Endodermal cell (in vitro differentiated cells): ENCODE measurements around the gene COG3. TPM values are rescaled to one million over a fixed set of nuclear protein-coding genes. Genes with fewer than 3 reads are reported as not detected.
"Not testable (repeated sequence)": the region's sequence is repeated elsewhere in the genome, so short reads cannot be mapped to it uniquely, and the experiment has no call there.

Experiments
- DNase-seq: peaks from one replicate; pipeline ENCODE4 v3.0.0-alpha.2; 2017
- H3K27ac ChIP-seq: 2 replicates; pipeline ENCODE4 v1.5.1; 2013; ENCODE audit warnings: mild to moderate bottlenecking, low read depth, low read length, moderate library complexity
- H3K27me3 ChIP-seq: 2 replicates; pipeline ENCODE4 v1.6.1; 2013; ENCODE audit warnings: mild to moderate bottlenecking, low read length, moderate library complexity; ENCODE audit not compliant: insufficient read depth, control insufficient read depth, poor library complexity, severe bottlenecking
- H3K36me3 ChIP-seq: 2 replicates; pipeline ENCODE4 v1.7.0; 2013; ENCODE audit warnings: mild to moderate bottlenecking, low read length, moderate library complexity; ENCODE audit not compliant: control insufficient read depth, insufficient read depth
- H3K4me1 ChIP-seq: one replicate; pipeline ENCODE4 v1.7.0; 2013; ENCODE audit warnings: low read length; ENCODE audit not compliant: control insufficient read depth, insufficient read depth
- H3K4me3 ChIP-seq: 2 replicates; pipeline ENCODE4 v1.5.1; 2013; ENCODE audit warnings: mild to moderate bottlenecking, low read length, moderate library complexity
- H3K9ac ChIP-seq: 2 replicates; pipeline ENCODE4 v1.6.1; 2013; ENCODE audit warnings: mild to moderate bottlenecking, low read length, moderate library complexity; ENCODE audit not compliant: poor library complexity, severe bottlenecking; ENCODE audit errors: extremely low read depth
- H3K9me3 ChIP-seq: 2 replicates; pipeline ENCODE4 v1.6.1; 2013; ENCODE audit warnings: mild to moderate bottlenecking, low read length, moderate library complexity; ENCODE audit not compliant: control insufficient read depth
- H3K27ac Mint-ChIP-seq: 2 replicates; pipeline ENCODE4 v1.8.0; 2020; ENCODE audit warnings: mixed read lengths
- H3K27me3 Mint-ChIP-seq: 2 replicates; pipeline ENCODE4 v1.8.0; 2021; ENCODE audit warnings: mild to moderate bottlenecking, mixed read lengths; ENCODE audit not compliant: insufficient read depth
- H3K36me3 Mint-ChIP-seq: 2 replicates; pipeline ENCODE4 v1.8.0; 2020; ENCODE audit warnings: low read depth, mixed read lengths
- H3K4me1 Mint-ChIP-seq: 2 replicates; pipeline ENCODE4 v1.8.0; 2020; ENCODE audit warnings: mixed read lengths
- H3K4me3 Mint-ChIP-seq: 2 replicates; pipeline ENCODE4 v1.8.0; 2020; ENCODE audit warnings: mild to moderate bottlenecking, moderate library complexity, mixed read lengths
- H3K9me3 Mint-ChIP-seq: 2 replicates; pipeline ENCODE4 v1.8.0; 2020; ENCODE audit warnings: mild to moderate bottlenecking, mixed read lengths
- WGBS, 2 experiments: methylation state at CpG; one replicate each; pipeline versions ENCODE4 v1.1.5 to v1.1.7; 2013; ENCODE audit warnings: missing lambda C conversion rate in 2 of 2, mixed read lengths in 1 of 2; ENCODE audit not compliant: insufficient coverage in 1 of 2, insufficient read length in 1 of 2; 5-methylcytosine and 5-hydroxymethylcytosine counted together
- total RNA-seq, 2 donors: library from RNA; stranded (reverse); fragmentation: NEBNext Ultra II Directional in 1 of 2; extraction: Animal tissue kit (Norgen Biotek cat#: 25700) in 1 of 2; gene quantifications; 2 replicates in 1 of 2; 3 replicates in 1 of 2; pipeline ENCODE4 v1.2.1, GENCODE V29; 2021
- TF ChIP-seq, protein P1 (sequence below): fragments of 200-600 bp; sonication (generic); conservative IDR thresholded peaks from 2 replicates; pipeline ENCODE4 v1.5.0; 2021; ENCODE audit warnings: antibody characterized with exemption, mild to moderate bottlenecking

The COG3 gene
- total RNA-seq, 2 donors from 2014 or later: 21.8 to 23.8 TPM

DNA sequence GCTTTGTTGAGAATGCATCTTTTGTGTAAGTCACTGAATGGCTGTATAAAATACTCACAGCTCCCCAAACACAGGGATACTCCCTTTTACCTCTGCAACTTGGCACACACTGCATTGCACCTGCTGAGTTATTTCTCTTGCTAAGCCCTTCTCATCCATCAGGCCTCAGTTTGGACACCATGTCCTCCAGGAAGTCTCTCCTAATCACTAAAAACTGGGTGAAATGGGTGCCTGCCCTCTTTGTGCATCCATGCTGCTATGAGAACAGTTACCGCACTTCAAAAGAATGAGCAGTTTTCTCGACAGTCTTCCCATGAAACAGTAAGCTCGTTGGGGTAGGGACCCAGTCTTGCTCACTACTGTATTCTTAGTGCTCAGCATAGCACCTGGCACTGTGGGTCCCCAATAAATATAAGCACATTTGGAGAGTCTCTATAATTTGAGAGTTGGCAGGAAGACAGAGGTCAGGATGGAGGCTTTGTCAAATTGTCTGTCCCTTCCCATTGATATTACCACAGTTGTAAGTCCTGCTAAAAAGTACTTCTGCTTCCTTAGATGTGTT is 41.9 kb upstream of the COG3 start:
- no peak overlapping the region for H3K4me3 Mint-ChIP-seq
- TF ChIP-seq, protein P1, sequence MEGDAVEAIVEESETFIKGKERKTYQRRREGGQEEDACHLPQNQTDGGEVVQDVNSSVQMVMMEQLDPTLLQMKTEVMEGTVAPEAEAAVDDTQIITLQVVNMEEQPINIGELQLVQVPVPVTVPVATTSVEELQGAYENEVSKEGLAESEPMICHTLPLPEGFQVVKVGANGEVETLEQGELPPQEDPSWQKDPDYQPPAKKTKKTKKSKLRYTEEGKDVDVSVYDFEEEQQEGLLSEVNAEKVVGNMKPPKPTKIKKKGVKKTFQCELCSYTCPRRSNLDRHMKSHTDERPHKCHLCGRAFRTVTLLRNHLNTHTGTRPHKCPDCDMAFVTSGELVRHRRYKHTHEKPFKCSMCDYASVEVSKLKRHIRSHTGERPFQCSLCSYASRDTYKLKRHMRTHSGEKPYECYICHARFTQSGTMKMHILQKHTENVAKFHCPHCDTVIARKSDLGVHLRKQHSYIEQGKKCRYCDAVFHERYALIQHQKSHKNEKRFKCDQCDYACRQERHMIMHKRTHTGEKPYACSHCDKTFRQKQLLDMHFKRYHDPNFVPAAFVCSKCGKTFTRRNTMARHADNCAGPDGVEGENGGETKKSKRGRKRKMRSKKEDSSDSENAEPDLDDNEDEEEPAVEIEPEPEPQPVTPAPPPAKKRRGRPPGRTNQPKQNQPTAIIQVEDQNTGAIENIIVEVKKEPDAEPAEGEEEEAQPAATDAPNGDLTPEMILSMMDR: no peak
- H3K27ac Mint-ChIP-seq: no peak overlapping the region
- H3K27me3 ChIP-seq: no peaks in the 10 kb centered on the region
- H3K4me1 ChIP-seq: no peaks in the 10 kb centered on the region
- no peak for DNase-seq
- H3K27me3 Mint-ChIP-seq: peaks cover 17% of the 10 kb centered on the region
- H3K9me3 Mint-ChIP-seq: no peaks in the 10 kb centered on the region
- no peaks in the 10 kb centered on the region for H3K36me3 Mint-ChIP-seq
- no peak overlapping the region for H3K4me3 ChIP-seq
- no peak overlapping the region for H3K27ac ChIP-seq
- no peaks in the 10 kb centered on the region for H3K36me3 ChIP-seq
- H3K4me1 Mint-ChIP-seq: peaks cover 2% of the 10 kb centered on the region
- H3K9me3 ChIP-seq: no peaks in the 10 kb centered on the region
- H3K9ac ChIP-seq: no peak overlapping the region
- WGBS, 2 experiments: 77 to 91% methylated on average over 3 of the region's 3 CpGs

DNA sequence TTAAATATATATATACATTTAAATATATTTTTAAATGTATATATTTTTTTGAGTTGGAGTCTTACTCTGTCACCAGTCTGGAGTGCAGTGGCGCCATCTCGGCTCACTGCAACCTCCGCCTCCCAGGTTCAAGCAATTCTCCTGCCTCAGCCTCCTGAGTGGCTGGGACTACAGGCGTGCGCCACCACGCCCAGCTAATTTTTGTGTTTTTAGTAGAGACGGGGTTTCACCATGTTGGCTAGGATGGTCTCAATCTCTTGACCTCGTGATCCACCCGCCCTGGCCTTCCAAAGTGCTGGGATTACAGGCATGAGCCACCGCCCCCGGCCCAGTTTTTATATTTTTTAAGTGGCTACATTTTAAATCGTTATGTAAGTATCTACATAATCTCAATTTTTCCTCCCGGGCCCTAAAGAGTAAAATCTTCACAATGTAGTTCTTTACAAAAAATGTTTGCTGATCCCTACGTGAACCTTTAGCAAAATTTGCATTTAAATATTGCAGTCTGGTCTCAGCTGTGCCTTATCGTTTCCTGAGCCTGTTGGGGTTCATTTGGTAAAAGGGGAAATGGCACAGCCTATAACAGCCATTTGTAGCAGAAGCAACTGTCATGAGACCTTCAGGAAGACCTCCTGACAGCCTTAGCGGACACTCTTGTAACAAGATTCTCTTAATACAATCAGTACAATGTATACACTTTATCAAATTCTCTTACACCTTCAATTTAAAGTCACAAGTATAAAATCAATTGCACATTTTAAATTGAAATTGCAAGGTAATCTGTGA is 38.5 kb upstream of the COG3 start:
- H3K36me3 ChIP-seq, H3K9me3 ChIP-seq, H3K27me3 ChIP-seq, H3K4me3 ChIP-seq, H3K36me3 Mint-ChIP-seq, H3K9ac ChIP-seq, H3K27me3 Mint-ChIP-seq, H3K9me3 Mint-ChIP-seq, DNase-seq, H3K4me1 ChIP-seq, H3K4me1 Mint-ChIP-seq, H3K27ac Mint-ChIP-seq, H3K27ac ChIP-seq, H3K4me3 Mint-ChIP-seq: not testable (repeated sequence)
- 88 to 92% methylated on average over 7 to 16 of the region's 16 CpGs for WGBS, 2 experiments

DNA sequence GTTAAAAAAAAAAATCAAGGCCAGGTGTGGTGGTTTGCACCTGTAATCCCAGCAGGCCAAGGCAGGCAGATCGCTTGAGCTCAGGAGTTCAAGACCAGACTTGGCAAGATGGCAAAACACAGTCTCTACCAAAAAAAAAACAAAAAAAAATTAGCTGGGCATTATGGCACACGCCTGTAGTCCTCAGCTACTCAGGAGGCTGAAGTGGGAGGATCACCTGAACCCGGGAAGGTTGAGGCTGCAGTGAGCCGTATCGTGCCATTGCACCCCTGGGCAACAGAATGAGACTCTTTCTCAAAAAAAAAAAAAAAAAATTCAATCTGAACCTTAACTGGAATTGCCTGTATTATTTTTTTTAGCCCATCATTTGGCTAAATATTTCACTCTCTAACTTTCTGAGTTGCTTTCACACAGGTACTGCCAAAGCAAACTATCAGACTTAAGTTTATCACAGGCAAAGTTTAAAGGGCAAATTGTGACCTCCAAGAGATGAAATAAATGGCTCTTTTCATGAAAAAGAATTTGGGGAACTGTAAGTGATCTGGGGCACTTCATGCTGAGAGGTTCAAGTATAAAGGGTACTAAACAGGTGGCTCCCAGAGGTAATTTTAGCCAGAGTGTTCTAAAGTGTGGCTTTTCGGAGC is 31.9 kb upstream of the COG3 start:
- Histone ChIP-seq H3K27ac (no peak overlapping the region), H3K9ac (no peak overlapping the region), H3K4me3 (no peak overlapping the region), H3K9me3 (no peaks in the 10 kb centered on the region), H3K36me3 (no peaks in the 10 kb centered on the region), H3K4me1 (no peaks in the 10 kb centered on the region), H3K27me3 (no peaks in the 10 kb centered on the region)
- TF ChIP-seq, protein P1: no peak
- Mint-ChIP-seq H3K27me3 (no peaks in the 10 kb centered on the region), H3K4me1 (no peaks in the 10 kb centered on the region), H3K36me3 (no peaks in the 10 kb centered on the region), H3K4me3 (no peak overlapping the region), H3K27ac (no peak overlapping the region), H3K9me3 (no peaks in the 10 kb centered on the region)
- WGBS, 2 experiments: 93 to 94% methylated on average over 2 to 6 of the region's 6 CpGs
- peak; percentile 2 for DNase-seq
